Small intestine (tissue), 7 donors: ENCODE results near the gene KLK5. TPM values are rescaled to one million over a fixed set of nuclear protein-coding genes. Genes with fewer than 3 reads are reported as not detected.

Experiments used
- DNase-seq, 2 donors: peaks; one replicate each; pipeline versions ENCODE4 v3.0.0 to v3.0.0-alpha.2; 2013
- FAIRE-seq: peaks from 2 replicates; lab custom pipeline; 2012; peaks lifted over from hg19 to GRCh38; lab: Jason Lieb, UNC
- H3K27ac ChIP-seq, 3 donors: one replicate each; pipeline ENCODE4 v1.5.1; 2013; ENCODE audit warnings: low read length in 2 of 3, mild to moderate bottlenecking in 2 of 3, control low read depth in 1 of 3, inconsistent platforms in 1 of 3, low read depth in 1 of 3, moderate library complexity in 1 of 3
- H3K27me3 ChIP-seq, 3 donors: one replicate each; pipeline ENCODE4 v1.6.1; 2013; ENCODE audit warnings: low read length in 3 of 3, inconsistent platforms in 1 of 3; ENCODE audit not compliant: control insufficient read depth in 3 of 3, insufficient read depth in 3 of 3
- H3K36me3 ChIP-seq, 3 donors: one replicate each; pipeline ENCODE4 v1.6.1; 2013; ENCODE audit warnings: low read length in 3 of 3, inconsistent platforms in 1 of 3, low read depth in 1 of 3, mild to moderate bottlenecking in 1 of 3, moderate library complexity in 1 of 3; ENCODE audit not compliant: control insufficient read depth in 3 of 3, insufficient read depth in 2 of 3
- H3K4me1 ChIP-seq, 3 donors: one replicate each; pipeline ENCODE4 v1.6.1; 2013; ENCODE audit warnings: low read length in 2 of 3, inconsistent platforms in 1 of 3, low read depth in 1 of 3, mild to moderate bottlenecking in 1 of 3, moderate library complexity in 1 of 3; ENCODE audit not compliant: control insufficient read depth in 3 of 3, insufficient read depth in 2 of 3
- H3K4me3 ChIP-seq, 3 donors: one replicate each; pipeline ENCODE4 v1.5.1; 2013; ENCODE audit warnings: low read length in 3 of 3, control low read depth in 1 of 3, inconsistent platforms in 1 of 3, low read depth in 1 of 3, mild to moderate bottlenecking in 1 of 3, moderate library complexity in 1 of 3
- H3K9me3 ChIP-seq, 2 donors: one replicate each; pipeline ENCODE4 v1.6.1; 2013; ENCODE audit warnings: low read depth in 1 of 2, low read length in 1 of 2; ENCODE audit not compliant: control insufficient read depth in 2 of 2, insufficient read depth in 1 of 2
- WGBS, 3 donors: extraction: QIAGEN DNeasy Blood & Tissue Kit; methylation state at CpG; one replicate each; pipeline ENCODE4 v1.1.7; 2013; 5-methylcytosine and 5-hydroxymethylcytosine counted together
- polyA plus RNA-seq, 4 donors: library from polyadenylated mRNA; stranded (reverse) in 3 of 4; unstranded in 1 of 4; fragments of 200-250 nt in 3 of 4; fragments of 120-200 nt in 1 of 4; gene quantifications; one replicate each; pipeline versions ENCODE4 v1.2.1 to v1.2.3, GENCODE V29; 2013
- donor health status: healthy with polysubstance abuse.
- donor health status: control.
- donor health status: control.
- donor health status: Bipolar disorder and iron deficiency.
- donor health status: healthy.

KLK5 gene
- polyA plus RNA-seq, 4 donors = 0.10 TPM; not detected in 3

GRCh38 chr19:50925734-50926133 lies 27.1 kb downstream of the KLK5 start:
- DNase-seq = no peak
- 64 to 86% (median 72%) methylated on average over 2 of the region's 2 CpGs for WGBS, 3 donors
- no peak for FAIRE-seq
- H3K4me3 ChIP-seq = no peak overlapping the region
- no peaks in the 10 kb centered on the region for H3K36me3 ChIP-seq
- H3K4me1 ChIP-seq = no peaks in the 10 kb centered on the region
- H3K27me3 ChIP-seq = peaks cover 0 to 3% (median 0%) of the 10 kb centered on the region in 3 donors
- no peaks in the 10 kb centered on the region for H3K9me3 ChIP-seq
- no peak overlapping the region for H3K27ac ChIP-seq

GRCh38 chr19:50924586-50924985 lies 28.3 kb downstream of the KLK5 start:
- FAIRE-seq (no peak), DNase-seq (no peak)
- Histone ChIP-seq H3K4me3 (no peak overlapping the region), H3K27ac (no peak overlapping the region), H3K27me3 (peaks cover 0 to 3% (median 1%) of the 10 kb centered on the region in 3 donors), H3K4me1 (no peaks in the 10 kb centered on the region), H3K36me3 (no peaks in the 10 kb centered on the region), H3K9me3 (no peaks in the 10 kb centered on the region)
- WGBS, 3 donors = 62 to 68% (median 62%) methylated on average over 6 of the region's 6 CpGs

GRCh38 chr19:50922317-50922853 lies 30.5 kb downstream of the KLK5 start:
- peak; percentile 84 to 87 for DNase-seq
- Histone ChIP-seq H3K27me3 (peaks cover 0 to 4% (median 3%) of the 10 kb centered on the region in 3 donors), H3K4me1 (no peaks in the 10 kb centered on the region), H3K27ac (no peak overlapping the region), H3K4me3 (no peak overlapping the region), H3K9me3 (no peaks in the 10 kb centered on the region), H3K36me3 (no peaks in the 10 kb centered on the region)
- no peak for FAIRE-seq
- WGBS, 3 donors = 24 to 33% (median 30%) methylated on average over 21 of the region's 21 CpGs

- no peak overlapping the region for H3K4me3 ChIP-seq
- WGBS, 3 donors = 2 to 5% (median 4%) methylated on average over 12 of the region's 12 CpGs
- H3K4me1 ChIP-seq = no peaks in the 10 kb centered on the region
- DNase-seq (no peak), FAIRE-seq (no peak)
- H3K9me3 ChIP-seq = no peaks in the 10 kb centered on the region
- H3K27ac ChIP-seq = no peak overlapping the region
- no peaks in the 10 kb centered on the region for H3K36me3 ChIP-seq
- H3K27me3 ChIP-seq = peaks cover 0 to 4% (median 3%) of the 10 kb centered on the region in 3 donors
These were observed 31.2 kb downstream of the KLK5 start for GRCh38 chr19:50921426-50922316.

- H3K27me3 ChIP-seq = peaks cover 4 to 19% (median 17%) of the 10 kb centered on the region in 3 donors
- H3K9me3 ChIP-seq = no peaks in the 10 kb centered on the region
- WGBS, 3 donors = 73 to 84% (median 78%) methylated on average over 2 of the region's 2 CpGs
- no peak for FAIRE-seq
- H3K36me3 ChIP-seq = no peaks in the 10 kb centered on the region
- H3K4me3 ChIP-seq = no peak overlapping the region
- H3K4me1 ChIP-seq = no peaks in the 10 kb centered on the region
- no peak for DNase-seq
- H3K27ac ChIP-seq = no peak overlapping the region
These were observed 36.8 kb downstream of the KLK5 start for GRCh38 chr19:50916069-50916468.

- FAIRE-seq (no peak), DNase-seq (no peak)
- Histone ChIP-seq H3K9me3 (no peaks in the 10 kb centered on the region), H3K27me3 (peaks cover 7 to 48% (median 34%) of the 10 kb centered on the region in 3 donors), H3K4me1 (peaks cover 0 to 2% (median 0%) of the 10 kb centered on the region in 3 donors), H3K4me3 (no peak overlapping the region), H3K36me3 (no peaks in the 10 kb centered on the region), H3K27ac (no peak overlapping the region)
- 9 to 11% (median 10%) methylated on average over 20 to 29 of the region's 29 CpGs for WGBS, 3 donors
These were observed 39.8 kb downstream of the KLK5 start for GRCh38 chr19:50912727-50913716.

- FAIRE-seq (no peak), DNase-seq (no peak)
- Histone ChIP-seq H3K27me3 (peaks cover 7 to 50% (median 37%) of the 10 kb centered on the region in 3 donors), H3K9me3 (no peaks in the 10 kb centered on the region), H3K36me3 (no peaks in the 10 kb centered on the region), H3K27ac (no peak overlapping the region), H3K4me3 (no peak overlapping the region), H3K4me1 (peaks cover 0 to 2% (median 0%) of the 10 kb centered on the region in 3 donors)
- WGBS, 3 donors = 12 to 20% (median 18%) methylated on average over 21 of the region's 21 CpGs
These were observed 40.7 kb downstream of the KLK5 start for GRCh38 chr19:50912102-50912599.
